Measurements from ENCODE around the gene FAF1. TPM values are rescaled to one million over a fixed set of nuclear protein-coding genes. Genes with fewer than 3 reads are reported as not detected.

FAF1 gene
- total and polyA plus RNA-seq, 9 of the 15 experiments (the other 6 are each of a cell fraction or from before 2014, with no cell fraction given), result 48.7 to 225 (median 118) TPM

DNA sequence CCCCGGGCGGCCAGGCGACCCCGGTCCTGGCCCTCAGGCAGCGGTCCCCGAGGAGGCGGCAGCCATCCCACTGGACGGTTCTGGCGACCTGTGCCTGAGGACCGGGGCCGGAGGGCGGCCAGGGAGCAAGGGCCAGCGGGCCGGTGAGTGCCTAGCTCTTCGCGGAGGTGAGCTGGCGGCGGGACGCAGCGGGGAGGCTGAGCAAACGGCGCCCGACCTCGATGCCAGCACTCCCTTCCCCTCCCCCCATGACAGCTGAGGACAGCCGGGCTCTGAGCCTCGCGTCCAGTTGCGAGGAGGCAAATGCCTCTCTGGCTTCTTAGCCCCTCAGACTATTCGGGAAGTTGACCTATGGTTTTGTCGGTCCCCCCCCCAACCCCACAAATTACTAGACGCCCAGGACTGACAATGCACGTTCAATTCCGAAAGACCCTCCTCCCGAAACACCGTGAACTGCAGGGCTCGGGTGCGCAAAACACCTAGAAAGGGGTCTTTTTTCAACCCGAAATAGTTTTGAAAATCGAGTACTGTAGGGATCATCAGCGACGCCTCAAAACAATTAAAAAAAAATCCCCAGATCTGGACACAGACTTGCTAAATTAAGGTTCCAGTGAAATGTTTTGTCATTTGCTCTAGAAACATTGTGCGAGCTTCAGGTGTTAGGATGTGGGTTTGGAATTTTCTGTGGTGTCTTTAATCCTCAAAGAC, 18.2 kb upstream of the FAF1 start (continued):
- TF ChIP-seq ZNF639 (CRISPR knock-in tag; conservative IDR thresholded peaks at IDR 0.05 in 1 of 2, IDR thresholded peaks at IDR 0.05 in 1 of 2) (peak in 1 of 2 experiments; percentile 86; a peak in 2 of 4 replicates), ZNF263 (CRISPR knock-in tag; IDR thresholded peaks at IDR 0.05; ENCODE audit: borderline replicate concordance) (peak; percentile 63), STAT5B (CRISPR knock-in tag; IDR thresholded peaks at IDR 0.05) (no peak), SRSF7 (optimal IDR thresholded peaks at IDR 0.05; ENCODE audit: low read depth, low read length) (no peak), RNF2 (IDR thresholded peaks at IDR 0.05) (0 out of 2 replicates have a peak, but pooled peaks have one; percentile 31), RBM39 (optimal IDR thresholded peaks at IDR 0.05; ENCODE audit: low read depth, low read length) (no peak), PYGO2 (tag; IDR thresholded peaks at IDR 0.05) (no peak), MEIS2 (IDR thresholded peaks at IDR 0.05; ENCODE audit: partially characterized antibody) (peak; percentile 48), STAT6 (CRISPR knock-in tag; IDR thresholded peaks at IDR 0.05) (no peak), TAF9B (IDR thresholded peaks at IDR 0.05; ENCODE audit: partially characterized antibody) (peak; percentile 9), MIER1 (IDR thresholded peaks at IDR 0.05; ENCODE audit: low read depth) (no peak), ZNF318 (IDR thresholded peaks at IDR 0.05; ENCODE audit: borderline replicate concordance in 1 of 2, low read depth in 1 of 2) (no peak)
- TF ChIP-seq, protein P1, sequence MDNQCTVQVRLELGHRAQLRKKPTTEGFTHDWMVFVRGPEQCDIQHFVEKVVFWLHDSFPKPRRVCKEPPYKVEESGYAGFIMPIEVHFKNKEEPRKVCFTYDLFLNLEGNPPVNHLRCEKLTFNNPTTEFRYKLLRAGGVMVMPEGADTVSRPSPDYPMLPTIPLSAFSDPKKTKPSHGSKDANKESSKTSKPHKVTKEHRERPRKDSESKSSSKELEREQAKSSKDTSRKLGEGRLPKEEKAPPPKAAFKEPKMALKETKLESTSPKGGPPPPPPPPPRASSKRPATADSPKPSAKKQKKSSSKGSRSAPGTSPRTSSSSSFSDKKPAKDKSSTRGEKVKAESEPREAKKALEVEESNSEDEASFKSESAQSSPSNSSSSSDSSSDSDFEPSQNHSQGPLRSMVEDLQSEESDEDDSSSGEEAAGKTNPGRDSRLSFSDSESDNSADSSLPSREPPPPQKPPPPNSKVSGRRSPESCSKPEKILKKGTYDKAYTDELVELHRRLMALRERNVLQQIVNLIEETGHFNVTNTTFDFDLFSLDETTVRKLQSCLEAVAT (IDR thresholded peaks at IDR 0.05), result peak; percentile 58 to 84

Data from K562 (cell line).